ES-I3 (cell line): ENCODE results near the gene FANCI.

ENCODE experiments used
- H3K36me3 ChIP-seq: 2 replicates; pipeline ENCODE4 v1.6.1; 2013; ENCODE audit warnings: mild to moderate bottlenecking, low read length, control low read depth, moderate library complexity; ENCODE audit not compliant: insufficient read depth
- H3K4me1 ChIP-seq: 2 replicates; pipeline ENCODE4 v1.6.1; 2013; ENCODE audit warnings: mild to moderate bottlenecking, control low read depth, low read length; ENCODE audit not compliant: insufficient read depth
- H3K9ac ChIP-seq: 2 replicates; pipeline ENCODE4 v1.6.1; 2013; ENCODE audit warnings: low read depth, mild to moderate bottlenecking, low read length, moderate library complexity
- H3K9me3 ChIP-seq: 2 replicates; pipeline ENCODE4 v1.6.1; 2013; ENCODE audit warnings: mild to moderate bottlenecking, low read length, moderate library complexity; ENCODE audit not compliant: control insufficient read depth, insufficient read depth

FANCI gene

GRCh38 chr15:89243691-89244573 is at the start of gene FANCI:
FANCI (plus strand) TSS chr15:89243979; CDS start chr15:89247648, 3,669 bp downstream.
- Histone ChIP-seq H3K4me1 (peaks cover 4% of the 10 kb centered on the region; the same call in 1 of the 2 replicates), H3K9me3 (peaks cover 5% of the 10 kb centered on the region), H3K9ac (peak within 1 kb of the TSS; percentile 96), H3K36me3 (no peaks in the 10 kb centered on the region)

DNA sequence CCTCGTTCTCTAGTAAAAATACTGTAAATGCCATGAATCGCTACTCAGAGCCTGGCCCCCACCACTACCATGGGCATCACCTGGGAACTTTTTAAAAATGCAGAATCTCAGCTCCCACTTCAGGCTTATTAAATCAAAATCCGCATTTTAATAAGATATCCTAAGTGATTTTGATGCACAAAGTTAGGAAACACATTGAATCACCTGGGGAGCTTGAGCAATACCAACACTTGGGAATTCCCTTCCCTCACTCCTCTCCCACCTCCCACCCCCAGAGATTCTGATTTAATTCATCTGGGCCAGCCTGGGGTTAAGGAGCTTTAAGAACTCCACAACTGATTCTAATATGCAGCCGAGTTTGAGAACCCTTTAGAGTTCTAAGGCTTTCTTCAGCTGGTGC is 49.2 kb upstream of the FANCI start:
- Histone ChIP-seq H3K36me3 (peaks cover 4% of the 10 kb centered on the region; the same call in 1 of the 2 replicates), H3K9me3 (no peaks in the 10 kb centered on the region), H3K4me1 (peaks cover 42% of the 10 kb centered on the region), H3K9ac (no peak overlapping the region)

- Histone ChIP-seq H3K9me3 (no peaks in the 10 kb centered on the region), H3K36me3 (peaks cover 4% of the 10 kb centered on the region; the same call in 1 of the 2 replicates), H3K4me1 (peaks cover 46% of the 10 kb centered on the region), H3K9ac (no peak overlapping the region)
Measured at GRCh38 chr15:89195836-89196235, 47.9 kb upstream of the FANCI start.

- peaks cover 46% of the 10 kb centered on the region for H3K4me1 ChIP-seq
- no peaks in the 10 kb centered on the region for H3K9me3 ChIP-seq
- H3K9ac ChIP-seq = no peak overlapping the region
- H3K36me3 ChIP-seq = peaks cover 4% of the 10 kb centered on the region; the same call in 1 of the 2 replicates
Measured at GRCh38 chr15:89196241-89196640, 47.5 kb upstream of the FANCI start.

- H3K36me3 ChIP-seq = peaks cover 4% of the 10 kb centered on the region; the same call in 1 of the 2 replicates
Measured at GRCh38 chr15:89196994-89197393, 46.8 kb upstream of the FANCI start.

DNA sequence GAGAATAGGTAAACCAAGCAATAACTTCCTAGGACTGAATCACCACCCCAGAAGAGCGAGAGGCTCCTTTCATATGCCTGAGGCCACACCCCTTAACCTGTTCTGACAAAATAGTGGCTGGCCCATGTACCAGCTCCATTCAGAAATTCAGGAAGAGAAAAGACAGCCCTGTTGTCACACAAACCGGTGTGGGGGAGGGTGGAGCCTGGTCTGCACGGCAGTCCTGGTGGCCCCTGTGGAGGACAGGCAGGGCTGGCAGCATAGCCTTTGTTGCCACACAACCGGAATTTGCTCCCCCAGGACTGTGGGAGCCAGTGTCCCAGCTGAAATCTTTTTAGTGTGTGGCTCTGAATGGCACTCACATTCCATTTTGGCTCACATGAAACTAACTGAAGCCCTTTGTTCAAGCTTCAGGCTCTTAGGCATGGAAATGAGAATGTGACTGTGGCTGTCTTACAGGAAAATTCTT is 46.2 kb upstream of the FANCI start:
- peak overlapping the region; percentile 25; the same call in 1 of the 2 replicates for H3K9ac ChIP-seq
- H3K36me3 ChIP-seq = peaks cover 4% of the 10 kb centered on the region; the same call in 1 of the 2 replicates
- H3K4me1 ChIP-seq = peaks cover 50% of the 10 kb centered on the region
- no peaks in the 10 kb centered on the region for H3K9me3 ChIP-seq

More at GRCh38 chr15:89196994-89197393, 46.8 kb upstream of the FANCI start:
- Histone ChIP-seq H3K9me3 (no peaks in the 10 kb centered on the region), H3K4me1 (peaks cover 46% of the 10 kb centered on the region), H3K9ac (no peak overlapping the region)

DNA sequence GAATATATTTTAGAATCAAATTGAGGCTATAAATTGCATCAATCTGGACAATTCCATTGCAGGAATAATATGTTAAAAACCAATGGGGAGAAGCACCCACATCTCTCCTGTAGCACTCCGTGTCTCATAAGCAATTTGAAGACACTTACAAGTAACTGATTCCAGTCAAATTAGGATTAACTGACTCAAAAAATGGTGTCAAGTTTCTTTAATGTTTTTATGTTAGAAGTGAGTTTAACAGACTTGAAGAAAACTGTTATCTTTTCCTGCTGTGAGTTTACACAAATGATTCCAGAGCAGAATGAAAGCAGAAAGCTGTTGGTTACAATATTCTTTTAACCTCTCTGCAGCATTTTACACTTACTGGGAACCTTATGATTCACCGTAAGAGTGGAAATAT is 45.6 kb upstream of the FANCI start:
- H3K36me3 ChIP-seq = peaks cover 4% of the 10 kb centered on the region; the same call in 1 of the 2 replicates
- H3K9me3 ChIP-seq = no peaks in the 10 kb centered on the region
- no peak overlapping the region for H3K9ac ChIP-seq
- peaks cover 52% of the 10 kb centered on the region for H3K4me1 ChIP-seq

GRCh38 chr15:89198934-89199333 is 44.8 kb upstream of the FANCI start:
- H3K9ac ChIP-seq = no peak overlapping the region
- peaks cover 52% of the 10 kb centered on the region for H3K4me1 ChIP-seq
- H3K36me3 ChIP-seq = no peaks in the 10 kb centered on the region
- H3K9me3 ChIP-seq = no peaks in the 10 kb centered on the region

GRCh38 chr15:89199746-89200145 is 44.0 kb upstream of the FANCI start:
- no peaks in the 10 kb centered on the region for H3K9me3 ChIP-seq
- H3K9ac ChIP-seq = no peak overlapping the region
- H3K36me3 ChIP-seq = no peaks in the 10 kb centered on the region
- peaks cover 52% of the 10 kb centered on the region for H3K4me1 ChIP-seq

DNA sequence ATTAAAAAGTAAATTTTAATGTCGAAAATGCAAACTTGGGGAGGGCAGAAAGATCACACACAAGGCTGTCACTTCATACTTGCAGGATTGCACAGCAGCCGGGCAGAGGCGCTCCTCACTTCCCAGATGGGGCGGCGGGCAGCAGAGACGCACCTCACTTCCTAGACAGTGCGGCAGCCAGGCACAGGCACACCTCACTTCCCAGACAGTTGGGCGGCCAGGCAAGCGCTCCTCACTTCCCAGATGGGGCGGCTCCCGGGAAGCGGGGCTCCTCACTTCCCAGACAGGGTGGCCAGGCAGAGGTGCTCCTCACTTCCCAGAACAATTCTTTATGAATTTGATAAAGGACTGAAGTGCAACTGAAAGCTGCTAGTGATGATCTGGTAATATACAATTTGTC is 43.6 kb upstream of the FANCI start:
- H3K9me3 ChIP-seq = no peaks in the 10 kb centered on the region
- H3K36me3 ChIP-seq = no peaks in the 10 kb centered on the region
- no peak overlapping the region for H3K9ac ChIP-seq
- H3K4me1 ChIP-seq = peaks cover 52% of the 10 kb centered on the region

DNA sequence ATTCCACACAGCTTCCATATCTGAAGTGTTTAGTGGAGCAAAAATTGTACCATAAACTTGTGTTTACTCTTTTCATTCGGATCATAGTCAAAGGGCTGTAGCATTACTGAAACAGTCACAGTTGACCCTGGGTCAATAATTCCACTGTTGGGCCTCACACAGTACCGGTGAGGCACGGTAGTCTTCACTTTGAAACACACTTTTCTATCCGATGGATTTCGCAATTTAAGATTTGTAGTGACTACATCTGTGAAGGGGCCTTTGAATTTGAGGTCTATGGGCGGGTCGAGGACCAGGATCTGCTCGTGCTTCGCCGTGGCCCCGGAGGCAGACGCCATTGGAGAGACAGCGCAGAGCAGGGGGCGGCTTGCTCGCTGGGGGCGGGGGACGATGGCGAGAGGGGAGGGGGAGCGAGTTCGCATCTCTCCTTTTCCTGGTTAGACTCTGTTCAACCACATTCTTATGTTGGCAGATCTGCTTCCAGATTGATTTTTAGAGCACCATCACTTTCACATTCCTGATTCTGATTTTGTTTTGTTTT is 42.2 kb upstream of the FANCI start:
- Histone ChIP-seq H3K9ac (no peak overlapping the region), H3K9me3 (no peaks in the 10 kb centered on the region), H3K36me3 (no peaks in the 10 kb centered on the region), H3K4me1 (peaks cover 40% of the 10 kb centered on the region)

DNA sequence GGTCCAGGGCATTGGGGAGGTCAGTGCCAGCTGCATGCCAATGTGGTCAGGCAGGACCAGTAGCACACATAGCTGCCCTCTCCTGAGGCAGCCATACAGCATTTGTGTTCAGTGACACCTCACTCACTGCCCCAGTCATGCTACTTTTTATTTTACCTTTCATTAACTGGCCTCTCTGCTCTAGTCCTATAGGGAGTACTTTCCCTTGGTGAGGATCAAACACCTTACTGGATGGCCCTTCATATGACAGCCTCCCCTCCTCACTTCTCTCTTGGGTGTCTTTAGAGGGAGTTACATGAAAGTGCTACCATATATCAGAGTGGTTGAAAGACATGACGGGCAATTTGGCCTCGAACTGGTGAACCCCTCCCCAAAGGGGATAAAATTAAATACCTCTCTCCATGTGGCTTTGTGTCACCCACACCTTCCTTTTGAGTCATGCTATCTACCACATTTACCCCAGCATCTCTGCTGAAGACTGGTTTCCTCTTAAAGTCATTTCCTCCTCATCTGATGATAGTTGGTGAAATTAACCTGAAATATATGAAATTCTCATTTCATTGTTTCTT is 40.0 kb upstream of the FANCI start:
- H3K9ac ChIP-seq = no peak overlapping the region
- H3K36me3 ChIP-seq = no peaks in the 10 kb centered on the region
- no peaks in the 10 kb centered on the region for H3K9me3 ChIP-seq
- H3K4me1 ChIP-seq = peaks cover 18% of the 10 kb centered on the region

GRCh38 chr15:89205991-89206585 is 37.7 kb upstream of the FANCI start:
- H3K9ac ChIP-seq = no peak overlapping the region
- H3K36me3 ChIP-seq = no peaks in the 10 kb centered on the region
- H3K9me3 ChIP-seq = no peaks in the 10 kb centered on the region
- peaks cover 6% of the 10 kb centered on the region for H3K4me1 ChIP-seq

DNA sequence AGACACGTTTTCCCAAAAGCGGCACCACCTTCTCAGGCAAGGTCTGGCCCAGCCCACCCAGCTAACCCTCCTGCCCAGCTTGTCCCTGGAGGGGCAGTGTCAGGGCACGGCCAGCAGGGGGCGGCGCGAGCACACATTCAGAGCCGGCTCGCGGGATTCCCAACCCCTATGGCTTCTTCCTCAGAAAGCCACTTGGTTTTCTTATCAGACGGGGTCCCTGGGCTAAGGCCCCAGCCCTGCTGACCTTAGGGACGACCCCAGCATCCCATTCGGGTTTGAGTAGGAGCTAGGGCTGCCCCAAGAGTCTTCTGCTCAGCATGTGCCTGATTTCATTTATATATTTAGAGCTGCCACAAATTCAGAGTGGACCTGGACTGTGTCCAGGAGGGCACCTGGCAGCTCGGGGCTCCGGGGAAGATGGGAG is 36.9 kb upstream of the FANCI start:
- H3K9me3 ChIP-seq = no peaks in the 10 kb centered on the region
- H3K9ac ChIP-seq = no peak overlapping the region
- peaks cover 6% of the 10 kb centered on the region for H3K4me1 ChIP-seq
- no peaks in the 10 kb centered on the region for H3K36me3 ChIP-seq
